HepG2 (cell line): ENCODE data around the gene XRCC3.

Experiments used
- BRCA1 ChIP-seq: sonication (generic); formaldehyde crosslinking; IDR thresholded peaks from 2 replicates; pipeline ENCODE4 v1.4.0; 2020; ENCODE audit warnings: missing genetic modification reagents
- CBX2 ChIP-seq, 2 experiments: fragments of 200-600 bp in 1 of 2; sonication (generic); formaldehyde crosslinking in 1 of 2; IDR thresholded peaks; 2 replicates each; pipeline versions ENCODE4 v1.7.0 to v1.8.1; 2018 to 2022; ENCODE audit warnings: low read depth in 2 of 2, low read length in 1 of 2, mild to moderate bottlenecking in 1 of 2, missing genetic modification reagents in 1 of 2
- ELF1 ChIP-seq: sonication (generic); formaldehyde crosslinking; IDR thresholded peaks from 2 replicates; pipeline ENCODE4 v1.4.0; 2020; ENCODE audit warnings: missing genetic modification reagents
- HNRNPK ChIP-seq: fragments of 200-400 bp; formaldehyde crosslinking; IDR thresholded peaks from 2 replicates; pipeline ENCODE4 v1.6.1; 2018; ENCODE audit warnings: low read length, low read depth, moderate library complexity, mild to moderate bottlenecking; ENCODE audit not compliant: poor library complexity, severe bottlenecking
- JUNB ChIP-seq: sonication (generic); formaldehyde crosslinking; IDR thresholded peaks from 2 replicates; pipeline ENCODE4 v1.8.0; 2022; ENCODE audit warnings: missing genetic modification reagents, mild to moderate bottlenecking, borderline replicate concordance
- POLR2AphosphoS5 ChIP-seq: IDR thresholded peaks from 2 replicates; pipeline ENCODE4 v1.6.1; 2012; ENCODE audit warnings: low read depth, low read length
- RNF2 ChIP-seq: fragments of 450-650 bp; conservative IDR thresholded peaks from 2 replicates; pipeline ENCODE4 v1.6.1; 2016; ENCODE audit warnings: low read depth
- SP1 ChIP-seq, 2 experiments: fragments of 450-650 bp in 1 of 2; sonication (generic) in 1 of 2; formaldehyde crosslinking in 1 of 2; IDR thresholded peaks; 2 replicates each; pipeline versions ENCODE4 v1.4.0 to v1.6.1; 2016 to 2020; ENCODE audit warnings: missing genetic modification reagents in 1 of 2
- ZFP36 ChIP-seq: fragments of 150-350 bp; IDR thresholded peaks from 2 replicates; pipeline ENCODE4 v1.6.1; 2018; ENCODE audit warnings: borderline replicate concordance, low read length, low read depth; ENCODE audit not compliant: partially characterized antibody
- ZNF281 ChIP-seq: sonication (generic); formaldehyde crosslinking; IDR thresholded peaks from 2 replicates; pipeline ENCODE4 v1.4.0; 2020; ENCODE audit warnings: missing genetic modification reagents, borderline replicate concordance
- ZZZ3 ChIP-seq: sonication (generic); formaldehyde crosslinking; IDR thresholded peaks from 2 replicates; pipeline ENCODE4 v1.4.0; 2020; ENCODE audit warnings: missing genetic modification reagents, mild to moderate bottlenecking, borderline replicate concordance
- TF ChIP-seq, protein P1 (sequence below): sonication (generic); formaldehyde crosslinking; IDR thresholded peaks from 2 replicates; pipeline ENCODE4 v1.4.0; 2020; ENCODE audit warnings: missing genetic modification reagents
- TF ChIP-seq, protein P2 (sequence below): sonication (generic); formaldehyde crosslinking; IDR thresholded peaks from 2 replicates; pipeline ENCODE4 v1.5.0; 2020; ENCODE audit warnings: mild to moderate bottlenecking, missing genetic modification reagents, moderate library complexity

DNA sequence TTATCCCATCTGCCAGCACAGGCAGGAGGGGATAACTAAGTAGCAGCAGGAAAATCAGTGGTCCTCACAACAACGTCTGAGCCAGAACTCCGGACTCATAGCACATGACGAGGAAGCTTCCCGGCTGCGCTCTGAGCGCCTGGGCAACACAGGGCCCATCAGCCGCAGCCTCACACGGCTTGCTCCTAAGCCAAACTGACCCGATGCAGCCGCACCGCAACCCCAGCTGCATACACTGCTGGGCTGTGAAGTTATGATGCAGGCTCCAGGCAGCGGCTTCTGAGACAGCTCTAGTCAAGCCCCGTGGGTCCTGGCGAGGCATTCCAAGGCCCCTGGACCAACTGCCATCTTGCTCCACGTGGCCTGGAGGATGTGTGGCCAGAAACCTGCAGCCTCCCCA lies 28.4 kb upstream of the XRCC3 start:
- no peak for TF ChIP-seq BRCA1 (CRISPR knock-in tag)
- TF ChIP-seq ZZZ3 (CRISPR knock-in tag) = no peak
- no peak for TF ChIP-seq ZFP36
- TF ChIP-seq CBX2 (IDR thresholded peaks at IDR 0.05; ENCODE audit: low read depth, low read length) = no peak
- TF ChIP-seq CBX2 (CRISPR knock-in tag; IDR thresholded peaks at IDR 0.05; ENCODE audit: low read depth) = no peak
- TF ChIP-seq HNRNPK = no peak
- TF ChIP-seq, protein P1, sequence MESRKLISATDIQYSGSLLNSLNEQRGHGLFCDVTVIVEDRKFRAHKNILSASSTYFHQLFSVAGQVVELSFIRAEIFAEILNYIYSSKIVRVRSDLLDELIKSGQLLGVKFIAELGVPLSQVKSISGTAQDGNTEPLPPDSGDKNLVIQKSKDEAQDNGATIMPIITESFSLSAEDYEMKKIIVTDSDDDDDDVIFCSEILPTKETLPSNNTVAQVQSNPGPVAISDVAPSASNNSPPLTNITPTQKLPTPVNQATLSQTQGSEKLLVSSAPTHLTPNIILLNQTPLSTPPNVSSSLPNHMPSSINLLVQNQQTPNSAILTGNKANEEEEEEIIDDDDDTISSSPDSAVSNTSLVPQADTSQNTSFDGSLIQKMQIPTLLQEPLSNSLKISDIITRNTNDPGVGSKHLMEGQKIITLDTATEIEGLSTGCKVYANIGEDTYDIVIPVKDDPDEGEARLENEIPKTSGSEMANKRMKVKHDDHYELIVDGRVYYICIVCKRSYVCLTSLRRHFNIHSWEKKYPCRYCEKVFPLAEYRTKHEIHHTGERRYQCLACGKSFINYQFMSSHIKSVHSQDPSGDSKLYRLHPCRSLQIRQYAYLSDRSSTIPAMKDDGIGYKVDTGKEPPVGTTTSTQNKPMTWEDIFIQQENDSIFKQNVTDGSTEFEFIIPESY (CRISPR knock-in tag) = no peak
- no peak for TF ChIP-seq SP1 (IDR thresholded peaks at IDR 0.05)
- TF ChIP-seq SP1 (CRISPR knock-in tag; IDR thresholded peaks at IDR 0.05) = no peak
- TF ChIP-seq POLR2AphosphoS5 = no peak
- TF ChIP-seq ZNF281 = no peak
- TF ChIP-seq JUNB (CRISPR knock-in tag) = no peak
- TF ChIP-seq RNF2 = no peak
- no peak for TF ChIP-seq ELF1
- TF ChIP-seq, protein P2, sequence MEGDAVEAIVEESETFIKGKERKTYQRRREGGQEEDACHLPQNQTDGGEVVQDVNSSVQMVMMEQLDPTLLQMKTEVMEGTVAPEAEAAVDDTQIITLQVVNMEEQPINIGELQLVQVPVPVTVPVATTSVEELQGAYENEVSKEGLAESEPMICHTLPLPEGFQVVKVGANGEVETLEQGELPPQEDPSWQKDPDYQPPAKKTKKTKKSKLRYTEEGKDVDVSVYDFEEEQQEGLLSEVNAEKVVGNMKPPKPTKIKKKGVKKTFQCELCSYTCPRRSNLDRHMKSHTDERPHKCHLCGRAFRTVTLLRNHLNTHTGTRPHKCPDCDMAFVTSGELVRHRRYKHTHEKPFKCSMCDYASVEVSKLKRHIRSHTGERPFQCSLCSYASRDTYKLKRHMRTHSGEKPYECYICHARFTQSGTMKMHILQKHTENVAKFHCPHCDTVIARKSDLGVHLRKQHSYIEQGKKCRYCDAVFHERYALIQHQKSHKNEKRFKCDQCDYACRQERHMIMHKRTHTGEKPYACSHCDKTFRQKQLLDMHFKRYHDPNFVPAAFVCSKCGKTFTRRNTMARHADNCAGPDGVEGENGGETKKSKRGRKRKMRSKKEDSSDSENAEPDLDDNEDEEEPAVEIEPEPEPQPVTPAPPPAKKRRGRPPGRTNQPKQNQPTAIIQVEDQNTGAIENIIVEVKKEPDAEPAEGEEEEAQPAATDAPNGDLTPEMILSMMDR (CRISPR knock-in tag) = no peak
